K562 (cell line): Measurements from ENCODE around the gene MALAT1. TPM values are rescaled to one million over a fixed set of nuclear protein-coding genes. Genes with fewer than 3 reads are reported as not detected.
A peak's percentile ranks its signal among the peaks of the same experiment; 100 is the strongest.

Experiments used
- CREM ChIP-seq: IDR thresholded peaks from 2 replicates; pipeline ENCODE4 v1.6.1; 2014; ENCODE audit warnings: antibody characterized with exemption, low read depth
- FOXM1 ChIP-seq, 2 experiments: fragments of 450-650 bp in 1 of 2; sonication (generic) in 1 of 2; formaldehyde crosslinking in 1 of 2; IDR thresholded peaks; 2 replicates each; pipeline versions ENCODE4 v1.6.1 to v1.9.0; 2017 to 2022; ENCODE audit warnings: low read depth in 2 of 2, mild to moderate bottlenecking in 2 of 2, missing genetic modification reagents in 1 of 2, moderate library complexity in 1 of 2
- HNRNPH1 ChIP-seq: fragments of 200-400 bp; formaldehyde crosslinking; optimal IDR thresholded peaks from 2 replicates; pipeline ENCODE3; 2017; ENCODE audit warnings: low read depth, mild to moderate bottlenecking, low read length, moderate library complexity
- IFI16 ChIP-seq: fragments of 250-450 bp; sonication (Bioruptor Pico); IDR thresholded peaks from 2 replicates; pipeline ENCODE4 v2.1.2; 2022; ENCODE audit warnings: mild to moderate bottlenecking, inconsistent platforms
- MAFG ChIP-seq: fragments of 450-650 bp; conservative IDR thresholded peaks from 2 replicates; pipeline ENCODE4 v1.6.1; 2016; ENCODE audit warnings: missing genetic modification characterization, missing compliant biosample characterization
- MCM2 ChIP-seq: fragments of 450-650 bp; IDR thresholded peaks from 2 replicates; pipeline ENCODE4 v1.6.1; 2017; ENCODE audit warnings: low read depth, mild to moderate bottlenecking
- SIX5 ChIP-seq, 2 experiments: IDR thresholded peaks; 2 replicates each; pipeline ENCODE4 v1.6.1; 2011; ENCODE audit warnings: low read length in 2 of 2, borderline replicate concordance in 1 of 2, low read depth in 1 of 2, mild to moderate bottlenecking in 1 of 2, moderate library complexity in 1 of 2; ENCODE audit not compliant: insufficient read depth in 1 of 2
- SMARCA5 ChIP-seq: fragments of 450-650 bp; IDR thresholded peaks from 2 replicates; pipeline ENCODE4 v1.6.1; 2016
- SPI1 ChIP-seq: IDR thresholded peaks from 2 replicates; pipeline ENCODE4 v1.6.1; 2011; ENCODE audit warnings: low read depth, low read length, control low read depth, borderline replicate concordance
- SUPT5H ChIP-seq: fragments of 450-650 bp; IDR thresholded peaks from 2 replicates; pipeline ENCODE4 v1.6.1; 2016
- ZFP36 ChIP-seq: fragments of 150-350 bp; IDR thresholded peaks from 2 replicates; pipeline ENCODE4 v1.6.1; 2018; ENCODE audit warnings: low read length, low read depth; ENCODE audit not compliant: partially characterized antibody
- ZFX ChIP-seq: sonication (generic); formaldehyde crosslinking; IDR thresholded peaks from 2 replicates; pipeline ENCODE4 v1.8.0; 2022; ENCODE audit warnings: mild to moderate bottlenecking, missing genetic modification reagents, moderate library complexity
- ZNF175 ChIP-seq: fragments of 200-800 bp; sonication (Bioruptor generic); IDR thresholded peaks from 2 replicates; pipeline ENCODE4 v1.6.1; 2016; ENCODE audit warnings: low read depth, mild to moderate bottlenecking, missing genetic modification characterization, missing compliant biosample characterization
- ZNF699 ChIP-seq: fragments of 250-450 bp; sonication (Bioruptor Pico); IDR thresholded peaks from 2 replicates; pipeline ENCODE4 v1.8.0; 2021; ENCODE audit warnings: mild to moderate bottlenecking, moderate library complexity; ENCODE audit not compliant: insufficient replicate concordance
- polyA plus RNA-seq, 8 experiments: library from polyadenylated mRNA; depleted of rRNA in 4 of 8; stranded (reverse) in 5 of 8; unstranded in 3 of 8; fragments of >200 nt; fragmentation: Nextera tagmentation in 2 of 8; fragmentation: Illumina TruSeq in 1 of 8; extraction: Ambion mirVana in 2 of 8; extraction: Trizol in 1 of 8; gene quantifications; 2 replicates each; pipeline versions ENCODE4 v1.2.1 to v1.2.3, GENCODE V29; 2011 to 2014; ENCODE audit warnings: inconsistent platforms in 1 of 8, missing spikeins in 1 of 8
- total RNA-seq, 7 experiments: library from RNA; depleted of rRNA in 6 of 7; stranded (reverse); fragments of >200 nt in 6 of 7; fragmentation: Illumina TruSeq in 2 of 7; extraction: Trizol in 2 of 7; gene quantifications; 2 replicates each; pipeline versions ENCODE4 v1.2.1 to v1.2.3, GENCODE V29; 2011 to 2021; ENCODE audit warnings: low replicate concordance in 1 of 7
- TF ChIP-seq, protein P1 (sequence below), 2 experiments: fragments of 450-650 bp; formaldehyde crosslinking in 1 of 2; IDR thresholded peaks; 2 replicates each; pipeline versions ENCODE4 v1.4.0 to v1.6.1; 2014 to 2020; ENCODE audit warnings: mild to moderate bottlenecking in 2 of 2, borderline replicate concordance in 1 of 2, low read depth in 1 of 2
- TF ChIP-seq, protein P2 (sequence below): fragments of 450-650 bp; formaldehyde crosslinking; IDR thresholded peaks from 2 replicates; pipeline ENCODE4 v1.4.0; 2022; ENCODE audit warnings: mild to moderate bottlenecking, moderate library complexity
- TF ChIP-seq, protein P3 (sequence below): sonication (generic); formaldehyde crosslinking; IDR thresholded peaks from 2 replicates; pipeline ENCODE4 v1.5.0; 2020; ENCODE audit warnings: missing genetic modification reagents

The MALAT1 gene
- total and polyA plus RNA-seq, 9 of the 15 experiments (the other 6 are each of a cell fraction or from before 2014, with no cell fraction given), result 363 to 8,715 (median 2,351) TPM

DNA sequence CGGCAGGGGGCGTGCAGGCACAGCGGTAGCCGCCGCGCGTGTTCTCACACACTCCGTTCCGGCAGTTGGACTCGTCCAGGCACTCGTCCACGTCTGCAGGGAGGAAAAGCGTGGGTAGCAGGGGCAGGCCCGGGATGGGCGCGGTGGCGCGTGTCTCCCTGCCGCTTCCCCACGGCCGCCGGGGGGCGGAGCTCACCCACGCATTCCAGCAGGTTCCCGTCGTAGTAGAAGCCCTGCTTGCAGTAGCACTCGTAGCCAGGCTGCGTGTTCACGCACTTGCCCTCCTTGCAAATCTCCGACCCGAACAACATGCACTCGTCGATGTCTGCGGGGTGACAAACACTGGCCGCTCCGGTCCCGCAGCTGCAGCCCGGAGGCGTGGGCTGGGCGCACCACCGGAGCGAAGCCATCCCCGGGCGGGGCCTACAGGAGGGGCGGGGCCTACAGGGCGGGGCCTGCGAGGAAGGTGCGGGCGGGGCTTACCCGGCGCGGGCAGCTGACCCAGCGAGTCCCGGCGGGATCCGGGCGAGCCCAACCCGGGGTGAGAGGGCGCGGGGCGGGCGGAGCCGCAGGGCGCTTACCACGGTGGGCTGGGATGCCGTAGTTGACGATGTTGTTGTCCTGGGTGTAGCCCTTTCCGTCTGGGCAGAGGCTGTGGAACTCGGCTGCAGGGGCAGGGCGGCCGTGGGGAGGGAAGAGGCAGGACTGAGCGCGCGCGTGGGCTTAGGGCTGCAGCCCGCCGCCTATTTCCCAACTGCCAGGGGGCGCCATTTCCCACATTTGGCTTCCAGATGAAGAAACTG lies 41.6 kb downstream of the MALAT1 start (continued):
- TF ChIP-seq, protein P1, sequence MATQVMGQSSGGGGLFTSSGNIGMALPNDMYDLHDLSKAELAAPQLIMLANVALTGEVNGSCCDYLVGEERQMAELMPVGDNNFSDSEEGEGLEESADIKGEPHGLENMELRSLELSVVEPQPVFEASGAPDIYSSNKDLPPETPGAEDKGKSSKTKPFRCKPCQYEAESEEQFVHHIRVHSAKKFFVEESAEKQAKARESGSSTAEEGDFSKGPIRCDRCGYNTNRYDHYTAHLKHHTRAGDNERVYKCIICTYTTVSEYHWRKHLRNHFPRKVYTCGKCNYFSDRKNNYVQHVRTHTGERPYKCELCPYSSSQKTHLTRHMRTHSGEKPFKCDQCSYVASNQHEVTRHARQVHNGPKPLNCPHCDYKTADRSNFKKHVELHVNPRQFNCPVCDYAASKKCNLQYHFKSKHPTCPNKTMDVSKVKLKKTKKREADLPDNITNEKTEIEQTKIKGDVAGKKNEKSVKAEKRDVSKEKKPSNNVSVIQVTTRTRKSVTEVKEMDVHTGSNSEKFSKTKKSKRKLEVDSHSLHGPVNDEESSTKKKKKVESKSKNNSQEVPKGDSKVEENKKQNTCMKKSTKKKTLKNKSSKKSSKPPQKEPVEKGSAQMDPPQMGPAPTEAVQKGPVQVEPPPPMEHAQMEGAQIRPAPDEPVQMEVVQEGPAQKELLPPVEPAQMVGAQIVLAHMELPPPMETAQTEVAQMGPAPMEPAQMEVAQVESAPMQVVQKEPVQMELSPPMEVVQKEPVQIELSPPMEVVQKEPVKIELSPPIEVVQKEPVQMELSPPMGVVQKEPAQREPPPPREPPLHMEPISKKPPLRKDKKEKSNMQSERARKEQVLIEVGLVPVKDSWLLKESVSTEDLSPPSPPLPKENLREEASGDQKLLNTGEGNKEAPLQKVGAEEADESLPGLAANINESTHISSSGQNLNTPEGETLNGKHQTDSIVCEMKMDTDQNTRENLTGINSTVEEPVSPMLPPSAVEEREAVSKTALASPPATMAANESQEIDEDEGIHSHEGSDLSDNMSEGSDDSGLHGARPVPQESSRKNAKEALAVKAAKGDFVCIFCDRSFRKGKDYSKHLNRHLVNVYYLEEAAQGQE (IDR thresholded peaks at IDR 0.05; ENCODE audit: borderline replicate concordance), result peak; percentile 93
- TF ChIP-seq, protein P1 (CRISPR knock-in tag; IDR thresholded peaks at IDR 0.05; ENCODE audit: low read depth), result no peak
- no peak for TF ChIP-seq ZNF699 (CRISPR knock-in tag)
- peak; percentile 64 for TF ChIP-seq CREM
- TF ChIP-seq FOXM1 (IDR thresholded peaks at IDR 0.05; ENCODE audit: low read depth), result no peak
- no peak for TF ChIP-seq FOXM1 (CRISPR knock-in tag; IDR thresholded peaks at IDR 0.05; ENCODE audit: low read depth)
- TF ChIP-seq, protein P2, sequence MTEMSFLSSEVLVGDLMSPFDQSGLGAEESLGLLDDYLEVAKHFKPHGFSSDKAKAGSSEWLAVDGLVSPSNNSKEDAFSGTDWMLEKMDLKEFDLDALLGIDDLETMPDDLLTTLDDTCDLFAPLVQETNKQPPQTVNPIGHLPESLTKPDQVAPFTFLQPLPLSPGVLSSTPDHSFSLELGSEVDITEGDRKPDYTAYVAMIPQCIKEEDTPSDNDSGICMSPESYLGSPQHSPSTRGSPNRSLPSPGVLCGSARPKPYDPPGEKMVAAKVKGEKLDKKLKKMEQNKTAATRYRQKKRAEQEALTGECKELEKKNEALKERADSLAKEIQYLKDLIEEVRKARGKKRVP (CRISPR knock-in tag), result no peak
- TF ChIP-seq ZNF175 (CRISPR knock-in tag), result no peak
- TF ChIP-seq IFI16 (CRISPR knock-in tag), result no peak
- TF ChIP-seq SIX5 (IDR thresholded peaks at IDR 0.05; ENCODE audit: borderline replicate concordance in 1 of 2, insufficient read depth in 1 of 2, low read depth in 1 of 2, low read length in 2 of 2), result no peak
- no peak for TF ChIP-seq MCM2
- peak; percentile 55; the same call in 1 of the 2 replicates for TF ChIP-seq ZFX
- TF ChIP-seq ZFP36, result no peak
- TF ChIP-seq MAFG, result no peak
- no peak for TF ChIP-seq HNRNPH1
- TF ChIP-seq, protein P3, sequence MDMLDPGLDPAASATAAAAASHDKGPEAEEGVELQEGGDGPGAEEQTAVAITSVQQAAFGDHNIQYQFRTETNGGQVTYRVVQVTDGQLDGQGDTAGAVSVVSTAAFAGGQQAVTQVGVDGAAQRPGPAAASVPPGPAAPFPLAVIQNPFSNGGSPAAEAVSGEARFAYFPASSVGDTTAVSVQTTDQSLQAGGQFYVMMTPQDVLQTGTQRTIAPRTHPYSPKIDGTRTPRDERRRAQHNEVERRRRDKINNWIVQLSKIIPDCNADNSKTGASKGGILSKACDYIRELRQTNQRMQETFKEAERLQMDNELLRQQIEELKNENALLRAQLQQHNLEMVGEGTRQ (CRISPR knock-in tag), result peak; percentile 66
- no peak for TF ChIP-seq SPI1
- TF ChIP-seq SMARCA5, result 0 out of 2 replicates have a peak, but pooled peaks have one; percentile 18
- peak; percentile 68; the same call in 1 of the 2 replicates for TF ChIP-seq SUPT5H
